ENCODE results near the gene KDM6A.

GRCh38 chrX:44908827-44909226 lies 35.8 kb downstream of the KDM6A start:
- TF ChIP-seq ELF1 (IDR thresholded peaks at IDR 0.05; ENCODE audit: borderline replicate concordance, low read depth) (no peak), RAD21 (IDR thresholded peaks at IDR 0.05; ENCODE audit: low read depth) (no peak)

All from HCT116 (cell line).